HepG2 (cell line): ENCODE measurements around the gene NLRC5. TPM values are rescaled to one million over a fixed set of nuclear protein-coding genes. Genes with fewer than 3 reads are reported as not detected.

ENCODE experiments used
- ATAC-seq: fragments of 200-7000 bp; cut with Tn5 transposase; 3 replicates; pipeline ENCODE4 v1.9.1; 2020; ENCODE audit warnings: mild to moderate bottlenecking, moderate library complexity
- BruUV-seq: library from RNA; stranded (reverse); fragments of 400-500 nt; replicated peaks from 2 replicates; lab custom pipeline; 2021; lab: Mats Ljungman, UMichigan
- CTCF ChIA-PET: fragments of 300-600 bp; formaldehyde crosslinking; extraction: SDS; loops from one replicate; lab custom pipeline; 2021; ENCODE audit warnings: low total read pairs, inconsistent platforms, low intra/inter-chr PET ratio; lab: Yijun Ruan, JAX
- POLR2A ChIA-PET: fragments of 350-600 bp; sonication (Branson Sonifier 250); formaldehyde crosslinking; loops from one replicate; lab custom pipeline; 2020; ENCODE audit warnings: antibody characterized with exemption, inconsistent platforms; lab: Yijun Ruan, JAX
- DNase-seq: peaks from one replicate; pipeline ENCODE4 v3.0.0-alpha.2; 2015; ENCODE audit warnings: low spot score
- FAIRE-seq: peaks from 3 replicates; lab custom pipeline; 2011; peaks lifted over from hg19 to GRCh38; lab: Jason Lieb, UNC
- H2AFZ ChIP-seq: one replicate; pipeline ENCODE4 v1.6.1; 2011; ENCODE audit warnings: low read length, inconsistent platforms
- H3K27ac ChIP-seq: fragments of 300-600 bp; 3 replicates; pipeline ENCODE4 v1.8.0; 2011; ENCODE audit warnings: mixed run types, mild to moderate bottlenecking, mixed read lengths, low read length, inconsistent platforms; ENCODE audit not compliant: insufficient read depth; ENCODE audit errors: extremely low read length
- H3K27me3 ChIP-seq, 2 experiments: fragments of 200-600 bp in 1 of 2; 2 replicates in 1 of 2; 3 replicates in 1 of 2; pipeline versions ENCODE4 v1.6.0 to v1.8.0; 2011; ENCODE audit warnings: low read length in 2 of 2, mild to moderate bottlenecking in 2 of 2, moderate library complexity in 2 of 2, inconsistent platforms in 1 of 2; ENCODE audit not compliant: insufficient read depth in 2 of 2, control insufficient read depth in 1 of 2
- H3K36me3 ChIP-seq, 2 experiments: fragments of 200-600 bp in 1 of 2; replicated peaks in 1 of 2; 2 replicates in 1 of 2; 3 replicates in 1 of 2; pipeline versions ENCODE4 v1.5.1 to v1.8.0; 2011; ENCODE audit warnings: low read length in 2 of 2, inconsistent platforms in 1 of 2; ENCODE audit not compliant: insufficient read depth in 2 of 2, control insufficient read depth in 1 of 2
- H3K4me1 ChIP-seq: 2 replicates; pipeline ENCODE4 v1.5.1; 2012; ENCODE audit warnings: low read length, inconsistent platforms; ENCODE audit not compliant: insufficient read depth
- H3K4me2 ChIP-seq: 2 replicates; pipeline ENCODE4 v1.6.0; 2011; ENCODE audit warnings: low read depth, low read length, inconsistent platforms
- H3K4me3 ChIP-seq, 3 experiments: fragments of 200-600 bp in 1 of 3; sonication (generic), shearing (Covaris generic) in 1 of 3; replicated peaks in 1 of 3; 2 replicates each; pipeline ENCODE4 v1.5.1; 2011 to 2016; ENCODE audit warnings: low read length in 3 of 3, inconsistent platforms in 2 of 3, low read depth in 2 of 3, mild to moderate bottlenecking in 2 of 3, control low read depth in 1 of 3, mixed read lengths in 1 of 3; ENCODE audit not compliant: insufficient read depth in 1 of 3
- H3K79me2 ChIP-seq: one replicate; pipeline ENCODE4 v1.6.1; 2011; ENCODE audit warnings: low read length, inconsistent platforms; ENCODE audit not compliant: insufficient read depth
- H3K9ac ChIP-seq: 2 replicates; pipeline ENCODE4 v1.6.0; 2011; ENCODE audit warnings: mild to moderate bottlenecking, low read depth, low read length, inconsistent platforms; ENCODE audit not compliant: insufficient read depth
- H3K9me3 ChIP-seq: 2 replicates; pipeline ENCODE4 v1.5.1; 2012; ENCODE audit warnings: mild to moderate bottlenecking, low read length
- H4K20me1 ChIP-seq: 2 replicates; pipeline ENCODE4 v1.6.0; 2011; ENCODE audit warnings: inconsistent platforms, mild to moderate bottlenecking, low read length, moderate library complexity; ENCODE audit not compliant: insufficient read depth
- CENPX ChIP-seq: sonication (generic); formaldehyde crosslinking; IDR thresholded peaks from 2 replicates; pipeline ENCODE4 v1.9.0; 2021; ENCODE audit warnings: mild to moderate bottlenecking, missing genetic modification reagents, moderate library complexity
- EEA1 ChIP-seq: sonication (generic); formaldehyde crosslinking; IDR thresholded peaks from 2 replicates; pipeline ENCODE4 v1.5.1; 2020; ENCODE audit warnings: mild to moderate bottlenecking, missing genetic modification reagents, borderline replicate concordance
- EED ChIP-seq: sonication (generic); formaldehyde crosslinking; IDR thresholded peaks from 2 replicates; pipeline ENCODE4 v1.5.0; 2020; ENCODE audit warnings: mild to moderate bottlenecking, missing genetic modification reagents
- KLF12 ChIP-seq: sonication (generic); formaldehyde crosslinking; IDR thresholded peaks from 2 replicates; pipeline ENCODE4 v1.4.0; 2020; ENCODE audit warnings: missing genetic modification reagents, borderline replicate concordance
- NKX3-1 ChIP-seq: sonication (generic); formaldehyde crosslinking; IDR thresholded peaks from 2 replicates; pipeline ENCODE4 v1.5.0; 2020; ENCODE audit warnings: missing genetic modification reagents
- ZSCAN12 ChIP-seq: sonication (generic); formaldehyde crosslinking; IDR thresholded peaks from 2 replicates; pipeline ENCODE4 v1.9.0; 2021; ENCODE audit warnings: mild to moderate bottlenecking, missing genetic modification reagents
- WGBS: methylation state at CpG from one replicate; pipeline ENCODE4 v1.1.6; 2017; ENCODE audit warnings: low lambda C conversion rate; 5-methylcytosine and 5-hydroxymethylcytosine counted together
- in situ Hi-C: cut with HindIII; loops from 2 replicates; pipeline ENCODE4 v1.10.0; 2017; ENCODE audit warnings: low pct_unique_long_range_greater_than_20kb; ENCODE audit not compliant: extremely low pct_ligation_motif_present
- intact Hi-C: fragments of 100-400 bp; cut with micrococcal nuclease; formaldehyde crosslinking; loops from one replicate; pipeline ENCODE4 v1.10.0; 2022; ENCODE audit not compliant: unreplicated experiment
- polyA plus RNA-seq, 8 experiments: library from polyadenylated mRNA; depleted of rRNA in 3 of 8; stranded (reverse) in 7 of 8; unstranded in 1 of 8; fragments of >200 nt; fragmentation: Illumina TruSeq in 4 of 8; extraction: Trizol in 4 of 8; gene quantifications; 2 replicates each; pipeline versions ENCODE4 v1.2.1 to v1.2.3, GENCODE V29; 2011 to 2016; ENCODE audit warnings: low read depth in 4 of 8, missing spikeins in 1 of 8, mixed read lengths in 1 of 8; ENCODE audit not compliant: insufficient read depth in 1 of 8
- total RNA-seq, 5 experiments: library from RNA; depleted of rRNA; stranded (reverse); fragments of >200 nt; fragmentation: Illumina TruSeq; extraction: Trizol; gene quantifications; 2 replicates each; pipeline ENCODE4 v1.2.3, GENCODE V29; 2016; ENCODE audit warnings: low read depth in 1 of 5
- TF ChIP-seq, protein P1 (sequence below): sonication (generic); formaldehyde crosslinking; IDR thresholded peaks from 2 replicates; pipeline ENCODE4 v1.9.0; 2022; ENCODE audit warnings: missing genetic modification reagents, mild to moderate bottlenecking, borderline replicate concordance

NLRC5 gene
- total and polyA plus RNA-seq, 2 of the 13 experiments (the other 11 are each of a cell fraction or from before 2014, with no cell fraction given): 6.3 to 12.7 TPM

DNA sequence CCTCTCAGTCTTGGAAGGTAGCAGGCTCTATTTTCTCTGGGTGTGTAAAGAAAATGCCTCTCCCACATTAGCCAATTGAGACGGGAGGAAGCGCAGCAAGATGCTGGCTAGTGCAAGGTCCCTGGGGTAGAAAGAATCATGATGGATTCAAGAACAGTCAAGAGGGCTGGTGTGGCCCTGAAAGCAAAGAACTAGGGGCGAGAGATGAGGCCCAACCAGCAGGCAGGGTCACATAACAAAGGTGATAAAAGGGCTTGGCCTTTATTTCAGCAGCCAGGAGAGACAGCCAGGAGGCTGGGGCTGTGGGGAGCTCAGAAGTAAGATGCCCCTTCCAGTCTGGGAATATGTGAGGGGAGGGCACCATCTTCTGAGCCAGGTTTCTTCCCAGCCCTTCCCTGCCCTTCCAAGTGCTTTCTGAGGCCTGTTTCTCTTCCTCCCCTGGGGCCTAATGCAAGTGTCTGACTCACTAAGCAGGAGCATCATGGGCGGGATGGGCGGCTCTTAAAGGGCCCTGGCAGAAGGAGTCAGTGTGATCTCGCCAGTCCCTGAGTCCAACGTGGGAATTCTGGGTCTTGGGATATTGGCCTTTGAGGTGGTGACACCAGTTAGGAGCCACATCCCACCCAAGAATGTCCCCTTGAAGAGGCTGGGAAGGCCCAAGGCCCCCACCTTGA is 3.9 kb upstream of the NLRC5 start:
- H3K9me3 ChIP-seq: no peaks in the 10 kb centered on the region
- no peak for FAIRE-seq

DNA sequence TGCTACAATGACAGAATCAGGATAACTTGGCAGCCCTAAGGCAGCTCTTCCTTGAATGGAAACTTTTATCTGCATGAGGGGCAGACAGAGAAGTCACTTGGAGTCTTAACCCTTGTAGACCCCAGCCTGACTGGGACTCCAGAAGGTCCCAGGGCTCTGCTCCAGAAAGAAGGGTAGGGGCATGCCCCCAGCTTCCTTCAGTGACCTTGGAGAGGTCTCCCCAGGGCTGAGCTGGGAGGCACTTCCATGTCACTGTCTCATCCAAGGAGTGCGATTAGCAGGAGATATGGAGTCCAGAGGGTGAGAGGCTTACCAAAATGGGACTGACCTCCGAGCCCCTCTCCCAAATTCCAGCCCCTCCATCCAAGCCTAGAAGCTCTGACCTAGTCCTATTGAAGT is 3.4 kb upstream of the NLRC5 start:
- no peak for DNase-seq
- ChIA-PET CTCF (no interaction called here), POLR2A (interaction anchor here (0.6 to 1.4 kb wide), 2 partner anchors 13 to 54 kb away, joined by 3 to 4 read pairs; no protein-coding TSS in a partner anchor)
- Histone ChIP-seq H3K4me3 (no peak overlapping the region), H3K9me3 (no peaks in the 10 kb centered on the region), H2AFZ (no peak overlapping the region), H3K27ac (no peak overlapping the region), H3K4me2 (no peak overlapping the region), H4K20me1 (no peaks in the 10 kb centered on the region), H3K27me3 (peaks cover 4 to 49% of the 10 kb centered on the region in 2 experiments), H3K36me3 (no peaks in the 10 kb centered on the region), H3K4me1 (peaks cover 82% of the 10 kb centered on the region), H3K79me2 (no peaks in the 10 kb centered on the region), H3K9ac (no peak overlapping the region)
- intact Hi-C loops: loop anchor here (2.0 kb wide), 1 partner anchor 21 kb away; no protein-coding TSS in a partner anchor
- FAIRE-seq: no peak
- no peak for ATAC-seq
- 42% methylated on average over 2 of the region's 2 CpGs for WGBS
- no TSS peak for BruUV-seq
- in situ Hi-C loops: no loop called here
- TF ChIP-seq EED (CRISPR knock-in tag) (0 out of 2 replicates have a peak, but pooled peaks have one; percentile 14), ZSCAN12 (CRISPR knock-in tag) (no peak), CENPX (CRISPR knock-in tag) (no peak), NKX3-1 (CRISPR knock-in tag) (no peak)

More for the DNA sequence above, 3.9 kb upstream of the NLRC5 start:
- intact Hi-C loops: no loop called here
- no peak overlapping the region for H3K9ac ChIP-seq
- ATAC-seq: no peak
- CTCF ChIA-PET: no interaction called here
- TF ChIP-seq EEA1 (CRISPR knock-in tag) (0 out of 2 replicates have a peak, but pooled peaks have one; percentile 36), KLF12 (CRISPR knock-in tag) (no peak)
- TF ChIP-seq, protein P1, sequence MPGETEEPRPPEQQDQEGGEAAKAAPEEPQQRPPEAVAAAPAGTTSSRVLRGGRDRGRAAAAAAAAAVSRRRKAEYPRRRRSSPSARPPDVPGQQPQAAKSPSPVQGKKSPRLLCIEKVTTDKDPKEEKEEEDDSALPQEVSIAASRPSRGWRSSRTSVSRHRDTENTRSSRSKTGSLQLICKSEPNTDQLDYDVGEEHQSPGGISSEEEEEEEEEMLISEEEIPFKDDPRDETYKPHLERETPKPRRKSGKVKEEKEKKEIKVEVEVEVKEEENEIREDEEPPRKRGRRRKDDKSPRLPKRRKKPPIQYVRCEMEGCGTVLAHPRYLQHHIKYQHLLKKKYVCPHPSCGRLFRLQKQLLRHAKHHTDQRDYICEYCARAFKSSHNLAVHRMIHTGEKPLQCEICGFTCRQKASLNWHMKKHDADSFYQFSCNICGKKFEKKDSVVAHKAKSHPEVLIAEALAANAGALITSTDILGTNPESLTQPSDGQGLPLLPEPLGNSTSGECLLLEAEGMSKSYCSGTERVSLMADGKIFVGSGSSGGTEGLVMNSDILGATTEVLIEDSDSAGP (CRISPR knock-in tag): peak; percentile 58
- TF ChIP-seq, all 625 proteins: peak for 2
- DNase-seq: no peak
- Histone ChIP-seq H3K4me3 (no peak overlapping the region), H4K20me1 (no peaks in the 10 kb centered on the region), H3K4me2 (no peak overlapping the region), H3K36me3 (no peaks in the 10 kb centered on the region), H3K27ac (no peak overlapping the region), H2AFZ (no peak overlapping the region), H3K4me1 (peaks cover 76% of the 10 kb centered on the region), H3K79me2 (no peaks in the 10 kb centered on the region), H3K27me3 (peaks cover 4 to 43% of the 10 kb centered on the region in 2 experiments)
- WGBS: 48% methylated on average over 7 of the region's 7 CpGs
- no TSS peak for BruUV-seq
- in situ Hi-C loops: no loop called here
- POLR2A ChIA-PET: no interaction called here
